HCT116 (cell line): ENCODE data around the gene CNN1. TPM values are rescaled to one million over a fixed set of nuclear protein-coding genes. Genes with fewer than 3 reads are reported as not detected.

Experiments used
- ATAC-seq: fragments of 200-7000 bp; cut with Tn5 transposase; 2 replicates; pipeline ENCODE4 v1.9.1; 2020; ENCODE audit warnings: mild to moderate bottlenecking, moderate library complexity
- BruUV-seq: library from RNA; stranded (reverse); fragments of 400-500 nt; replicated peaks from 2 replicates; lab custom pipeline; 2021; lab: Mats Ljungman, UMichigan
- CTCF ChIA-PET: fragments of 300-600 bp; sonication (Branson Sonifier 250); formaldehyde crosslinking; loops from one replicate; lab custom pipeline; 2021; ENCODE audit warnings: antibody characterized with exemption; lab: Charles Lee
- POLR2A ChIA-PET: fragments of 300-600, 350-600 bp; sonication (Branson Sonifier 250); formaldehyde crosslinking; loops from one replicate; lab custom pipeline; 2021; ENCODE audit warnings: antibody characterized with exemption; lab: Charles Lee
- RAD21 ChIA-PET, 2 experiments: fragments of 300-600 bp; sonication (Branson Sonifier 250); formaldehyde crosslinking; loops; one replicate each; lab custom pipeline; 2023; ENCODE audit warnings: low total read pairs in 2 of 2; ENCODE audit not compliant: uncharacterized antibody in 2 of 2, unreplicated experiment in 2 of 2, low non-redundant PET in 1 of 2; lab: Charles Lee
- DNase-seq: peaks from one replicate; pipeline ENCODE4 v3.0.0-alpha.2; 2010; ENCODE audit warnings: low read depth, low spot score
- H2AFZ ChIP-seq: fragments of 200-600 bp; shearing (Covaris generic), sonication (generic); 2 replicates; pipeline ENCODE4 v1.6.1; 2017; ENCODE audit warnings: low read depth, mixed run types, mixed read lengths, antibody characterized with exemption, low read length; ENCODE audit not compliant: poor library complexity, severe bottlenecking
- H3K27ac ChIP-seq: 2 replicates; pipeline ENCODE4 v1.5.1; 2012; ENCODE audit warnings: low read depth, low read length
- H3K27me3 ChIP-seq: fragments of 200-600 bp; sonication (generic); 2 replicates; pipeline ENCODE4 v1.6.1; 2016; ENCODE audit warnings: mixed run types, low read length, mixed read lengths; ENCODE audit not compliant: insufficient read depth
- H3K36me3 ChIP-seq, 2 experiments: fragments of 200-500 bp in 1 of 2; fragments of 200-600 bp in 1 of 2; sonication (Bioruptor generic) in 1 of 2; sonication (generic) in 1 of 2; 2 replicates each; pipeline versions ENCODE4 v1.5.1 to v1.6.1; 2014 to 2016; ENCODE audit warnings: low read length in 2 of 2, inconsistent platforms in 1 of 2, mixed read lengths in 1 of 2, mixed run types in 1 of 2; ENCODE audit not compliant: insufficient read depth in 2 of 2, control insufficient read depth in 1 of 2
- H3K4me1 ChIP-seq, 2 experiments: fragments of 200-600 bp in 1 of 2; sonication (generic) in 1 of 2; 2 replicates each; pipeline versions ENCODE4 v1.5.1 to v1.6.1; 2012 to 2017; ENCODE audit warnings: low read length in 2 of 2, inconsistent platforms in 1 of 2, mild to moderate bottlenecking in 1 of 2, mixed read lengths in 1 of 2, mixed run types in 1 of 2, moderate library complexity in 1 of 2; ENCODE audit not compliant: insufficient read depth in 2 of 2, control insufficient read depth in 1 of 2
- H3K4me2 ChIP-seq: fragments of 200-600 bp; sonication (generic); 2 replicates; pipeline ENCODE4 v1.6.1; 2017; ENCODE audit warnings: mixed run types, low read length, mixed read lengths
- H3K4me3 ChIP-seq, 2 experiments: fragments of 200-600 bp in 1 of 2; sonication (generic) in 1 of 2; replicated peaks in 1 of 2; 2 replicates each; pipeline ENCODE4 v1.5.1; 2011 to 2016; ENCODE audit warnings: low read length in 2 of 2, control low read depth in 1 of 2, low read depth in 1 of 2, mild to moderate bottlenecking in 1 of 2, mixed read lengths in 1 of 2, mixed run types in 1 of 2
- H3K79me2 ChIP-seq: fragments of 200-600 bp; sonication (generic); 2 replicates; pipeline ENCODE4 v1.6.1; 2017; ENCODE audit warnings: mild to moderate bottlenecking, mixed run types, low read length, moderate library complexity, mixed read lengths; ENCODE audit not compliant: insufficient read depth
- H3K9ac ChIP-seq: fragments of 200-600 bp; sonication (generic); 2 replicates; pipeline ENCODE4 v1.6.1; 2016; ENCODE audit warnings: low read length, mixed read lengths
- H3K9me2 ChIP-seq: fragments of 200-600 bp; sonication (generic), shearing (Covaris generic); 2 replicates; pipeline ENCODE4 v1.6.1; 2017; ENCODE audit warnings: mixed run types, mild to moderate bottlenecking, moderate library complexity; ENCODE audit not compliant: insufficient read depth
- H3K9me3 ChIP-seq, 2 experiments: fragments of 200-500 bp in 1 of 2; fragments of 200-600 bp in 1 of 2; sonication (Bioruptor generic) in 1 of 2; sonication (generic) in 1 of 2; 2 replicates each; pipeline ENCODE4 v1.6.1; 2014 to 2017; ENCODE audit warnings: low read length in 2 of 2, mixed read lengths in 2 of 2, inconsistent platforms in 1 of 2, low read depth in 1 of 2, mild to moderate bottlenecking in 1 of 2, mixed run types in 1 of 2, moderate library complexity in 1 of 2; ENCODE audit not compliant: control insufficient read depth in 1 of 2, insufficient read depth in 1 of 2
- H4K20me1 ChIP-seq: fragments of 200-600 bp; sonication (generic), shearing (Covaris generic); 2 replicates; pipeline ENCODE4 v1.6.1; 2017; ENCODE audit warnings: mixed run types, mild to moderate bottlenecking, moderate library complexity; ENCODE audit not compliant: insufficient read depth
- CBX3 ChIP-seq: IDR thresholded peaks from 2 replicates; pipeline ENCODE4 v1.6.1; 2012; ENCODE audit warnings: low read depth
- EGR1 ChIP-seq: IDR thresholded peaks from 2 replicates; pipeline ENCODE4 v1.6.1; 2012; ENCODE audit warnings: low read depth
- ELF1 ChIP-seq: IDR thresholded peaks from 2 replicates; pipeline ENCODE4 v1.6.1; 2012; ENCODE audit warnings: low read depth, borderline replicate concordance
- EZH2 ChIP-seq: fragments of 200-600 bp; sonication (generic); IDR thresholded peaks from 2 replicates; pipeline ENCODE4 v1.6.1; 2017; ENCODE audit warnings: antibody characterized with exemption, mixed run types
- EZH2phosphoT487 ChIP-seq: fragments of 200-600 bp; IDR thresholded peaks from 2 replicates; pipeline ENCODE4 v1.6.1; 2018; ENCODE audit warnings: antibody characterized with exemption, borderline replicate concordance
- JUND ChIP-seq: IDR thresholded peaks from 2 replicates; pipeline ENCODE4 v1.6.1; 2012
- POLR2A ChIP-seq: IDR thresholded peaks from 2 replicates; pipeline ENCODE4 v1.7.0; 2011; ENCODE audit warnings: borderline replicate concordance; ENCODE audit not compliant: insufficient read depth, insufficient read length; ENCODE audit errors: extremely low read depth
- POLR2AphosphoS5 ChIP-seq: IDR thresholded peaks from 2 replicates; pipeline ENCODE4 v1.6.1; 2011; ENCODE audit warnings: mild to moderate bottlenecking, low read depth, low read length, moderate library complexity
- RAD21 ChIP-seq: IDR thresholded peaks from 2 replicates; pipeline ENCODE4 v1.6.1; 2012; ENCODE audit warnings: low read depth, mild to moderate bottlenecking
- SIN3A ChIP-seq: IDR thresholded peaks from 2 replicates; pipeline ENCODE4 v1.6.1; 2012; ENCODE audit warnings: low read depth
- TCF7L2 ChIP-seq: IDR thresholded peaks from 2 replicates; pipeline ENCODE4 v1.7.0; 2011; ENCODE audit warnings: borderline replicate concordance, inconsistent platforms; ENCODE audit not compliant: insufficient read depth, insufficient read length; ENCODE audit errors: extremely low read depth
- ZFX ChIP-seq: fragments of 450-650 bp; IDR thresholded peaks from 2 replicates; pipeline ENCODE4 v1.6.1; 2017
- ZNF274 ChIP-seq: fragments of 200-500 bp; sonication (Bioruptor generic); IDR thresholded peaks from 2 replicates; pipeline ENCODE4 v1.6.1; 2014; ENCODE audit warnings: mild to moderate bottlenecking, low read depth, low read length, inconsistent platforms
- intact Hi-C: fragments of 100-400 bp; cut with micrococcal nuclease; formaldehyde crosslinking; loops from 2 replicates; pipeline ENCODE4 v1.10.0; 2022
- total RNA-seq: library from RNA; stranded (reverse); gene quantifications from one replicate; pipeline ENCODE4 v1.2.1, GENCODE V29; 2021; ENCODE audit not compliant: unreplicated experiment
- TF ChIP-seq, protein P1 (sequence below): IDR thresholded peaks from 2 replicates; pipeline ENCODE4 v1.6.1; 2012
- TF ChIP-seq, protein P2 (sequence below): IDR thresholded peaks from 2 replicates; pipeline ENCODE4 v1.6.1; 2012; ENCODE audit warnings: low read depth
- TF ChIP-seq, protein P3 (sequence below): IDR thresholded peaks from 2 replicates; pipeline ENCODE4 v1.6.1; 2011; ENCODE audit warnings: mild to moderate bottlenecking, low read length, moderate library complexity; ENCODE audit not compliant: insufficient replicate concordance; ENCODE audit errors: extremely low read depth

CNN1 gene
- total RNA-seq, 1 experiment from 2014 or later, result 0.64 TPM

DNA sequence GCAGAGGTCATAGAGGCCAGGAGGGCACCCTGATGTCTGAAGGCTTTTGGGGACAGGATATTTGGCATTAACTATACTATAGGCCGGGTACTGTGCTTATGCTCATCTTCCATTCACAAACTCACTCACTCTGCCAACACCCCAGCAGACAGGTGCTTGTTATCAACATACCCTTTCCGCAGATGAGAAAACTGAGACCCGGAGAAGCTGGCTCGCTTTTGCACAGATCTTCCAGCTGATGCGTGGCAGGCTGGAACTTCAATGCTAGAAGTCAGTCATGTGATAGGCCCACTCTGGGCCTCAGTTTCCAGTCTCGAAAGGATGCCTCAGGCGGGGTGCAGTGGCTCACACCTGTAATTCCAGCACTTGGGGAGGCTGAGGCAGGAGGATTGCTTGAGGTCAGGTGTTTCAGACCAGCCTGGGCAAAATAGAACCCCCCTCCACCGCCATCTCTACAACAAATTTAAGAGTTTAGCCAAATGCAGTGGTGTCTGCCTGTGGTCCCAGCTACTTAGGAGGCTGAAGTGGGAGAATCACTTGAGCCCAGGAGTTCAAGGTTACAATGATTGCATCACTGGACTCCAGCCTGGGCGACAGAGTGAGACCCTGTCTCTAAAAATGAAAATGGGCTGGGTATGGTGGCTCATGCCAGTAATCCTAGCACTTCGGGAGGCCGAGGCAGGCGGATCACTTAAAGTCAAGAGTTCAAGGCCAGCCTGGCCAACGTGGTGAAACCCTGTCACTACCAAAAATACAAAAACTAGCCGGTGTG is 9.5 kb downstream of the CNN1 start:
- no peaks in the 10 kb centered on the region for H3K9me2 ChIP-seq
- H3K9ac ChIP-seq, result no peak overlapping the region
- peaks cover 0 to 2% of the 10 kb centered on the region in 2 experiments; a peak in 1 of 4 replicates for H3K36me3 ChIP-seq
- DNase-seq (no peak), ATAC-seq (no peak)
- no peaks in the 10 kb centered on the region for H4K20me1 ChIP-seq
- H3K27ac ChIP-seq, result no peak overlapping the region
- H3K27me3 ChIP-seq, result no peaks in the 10 kb centered on the region
- POLR2A ChIA-PET, result interaction anchor here (0.6 kb wide), 1 partner anchor 331 kb away, joined by 3 read pairs; no protein-coding TSS in a partner anchor
- H3K79me2 ChIP-seq, result no peaks in the 10 kb centered on the region
- TF ChIP-seq EZH2, result no peak
- TF ChIP-seq POLR2AphosphoS5, result no peak
- TF ChIP-seq, protein P1, sequence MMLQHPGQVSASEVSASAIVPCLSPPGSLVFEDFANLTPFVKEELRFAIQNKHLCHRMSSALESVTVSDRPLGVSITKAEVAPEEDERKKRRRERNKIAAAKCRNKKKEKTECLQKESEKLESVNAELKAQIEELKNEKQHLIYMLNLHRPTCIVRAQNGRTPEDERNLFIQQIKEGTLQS, result no peak
- TF ChIP-seq ZNF274, result no peak
- TF ChIP-seq RAD21, result no peak
- no peak for TF ChIP-seq JUND
- TF ChIP-seq, protein P2, sequence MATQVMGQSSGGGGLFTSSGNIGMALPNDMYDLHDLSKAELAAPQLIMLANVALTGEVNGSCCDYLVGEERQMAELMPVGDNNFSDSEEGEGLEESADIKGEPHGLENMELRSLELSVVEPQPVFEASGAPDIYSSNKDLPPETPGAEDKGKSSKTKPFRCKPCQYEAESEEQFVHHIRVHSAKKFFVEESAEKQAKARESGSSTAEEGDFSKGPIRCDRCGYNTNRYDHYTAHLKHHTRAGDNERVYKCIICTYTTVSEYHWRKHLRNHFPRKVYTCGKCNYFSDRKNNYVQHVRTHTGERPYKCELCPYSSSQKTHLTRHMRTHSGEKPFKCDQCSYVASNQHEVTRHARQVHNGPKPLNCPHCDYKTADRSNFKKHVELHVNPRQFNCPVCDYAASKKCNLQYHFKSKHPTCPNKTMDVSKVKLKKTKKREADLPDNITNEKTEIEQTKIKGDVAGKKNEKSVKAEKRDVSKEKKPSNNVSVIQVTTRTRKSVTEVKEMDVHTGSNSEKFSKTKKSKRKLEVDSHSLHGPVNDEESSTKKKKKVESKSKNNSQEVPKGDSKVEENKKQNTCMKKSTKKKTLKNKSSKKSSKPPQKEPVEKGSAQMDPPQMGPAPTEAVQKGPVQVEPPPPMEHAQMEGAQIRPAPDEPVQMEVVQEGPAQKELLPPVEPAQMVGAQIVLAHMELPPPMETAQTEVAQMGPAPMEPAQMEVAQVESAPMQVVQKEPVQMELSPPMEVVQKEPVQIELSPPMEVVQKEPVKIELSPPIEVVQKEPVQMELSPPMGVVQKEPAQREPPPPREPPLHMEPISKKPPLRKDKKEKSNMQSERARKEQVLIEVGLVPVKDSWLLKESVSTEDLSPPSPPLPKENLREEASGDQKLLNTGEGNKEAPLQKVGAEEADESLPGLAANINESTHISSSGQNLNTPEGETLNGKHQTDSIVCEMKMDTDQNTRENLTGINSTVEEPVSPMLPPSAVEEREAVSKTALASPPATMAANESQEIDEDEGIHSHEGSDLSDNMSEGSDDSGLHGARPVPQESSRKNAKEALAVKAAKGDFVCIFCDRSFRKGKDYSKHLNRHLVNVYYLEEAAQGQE, result no peak
- TF ChIP-seq SIN3A, result no peak
- TF ChIP-seq, protein P3, sequence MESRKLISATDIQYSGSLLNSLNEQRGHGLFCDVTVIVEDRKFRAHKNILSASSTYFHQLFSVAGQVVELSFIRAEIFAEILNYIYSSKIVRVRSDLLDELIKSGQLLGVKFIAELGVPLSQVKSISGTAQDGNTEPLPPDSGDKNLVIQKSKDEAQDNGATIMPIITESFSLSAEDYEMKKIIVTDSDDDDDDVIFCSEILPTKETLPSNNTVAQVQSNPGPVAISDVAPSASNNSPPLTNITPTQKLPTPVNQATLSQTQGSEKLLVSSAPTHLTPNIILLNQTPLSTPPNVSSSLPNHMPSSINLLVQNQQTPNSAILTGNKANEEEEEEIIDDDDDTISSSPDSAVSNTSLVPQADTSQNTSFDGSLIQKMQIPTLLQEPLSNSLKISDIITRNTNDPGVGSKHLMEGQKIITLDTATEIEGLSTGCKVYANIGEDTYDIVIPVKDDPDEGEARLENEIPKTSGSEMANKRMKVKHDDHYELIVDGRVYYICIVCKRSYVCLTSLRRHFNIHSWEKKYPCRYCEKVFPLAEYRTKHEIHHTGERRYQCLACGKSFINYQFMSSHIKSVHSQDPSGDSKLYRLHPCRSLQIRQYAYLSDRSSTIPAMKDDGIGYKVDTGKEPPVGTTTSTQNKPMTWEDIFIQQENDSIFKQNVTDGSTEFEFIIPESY, result no peak
- TF ChIP-seq EGR1, result no peak
- TF ChIP-seq CBX3, result no peak
- no peak for TF ChIP-seq TCF7L2
- no peak for TF ChIP-seq ELF1
- no peak for TF ChIP-seq EZH2phosphoT487
- no peak for TF ChIP-seq ZFX
- TF ChIP-seq POLR2A, result no peak
- intact Hi-C loops, result no loop called here
- RAD21 ChIA-PET, result no interaction called here
- H3K4me2 ChIP-seq, result no peak overlapping the region
- CTCF ChIA-PET, result interaction anchor here (1.2 kb wide), 1 partner anchor 11 kb away, joined by 3 read pairs; the partner anchor contains the start of gene ELOF1
- BruUV-seq, result no TSS peak
- peaks cover 0 to 12% of the 10 kb centered on the region in 2 experiments; a peak in 3 of 4 replicates for H3K4me1 ChIP-seq
- no peak overlapping the region for H3K4me3 ChIP-seq
- no peak overlapping the region for H2AFZ ChIP-seq
- no peaks in the 10 kb centered on the region for H3K9me3 ChIP-seq
